Keratinocyte (primary cell): Measurements from ENCODE around the gene AMIGO1.

Experiments used
- CTCF ChIP-seq, 3 experiments: IDR thresholded peaks in 1 of 3; conservative IDR thresholded peaks in 1 of 3; optimal IDR thresholded peaks in 1 of 3; 2 replicates in 2 of 3; 3 replicates in 1 of 3; pipeline versions ENCODE3 to v1.5.1; 2011; ENCODE audit warnings: low read length in 3 of 3, mild to moderate bottlenecking in 3 of 3, moderate library complexity in 2 of 3, control low read depth in 1 of 3, inconsistent platforms in 1 of 3; ENCODE audit not compliant: insufficient read depth in 2 of 3; ENCODE audit errors: extremely low read depth in 1 of 3
- EZH2 ChIP-seq: IDR thresholded peaks from one replicate; pipeline ENCODE4 v1.6.1; 2012; ENCODE audit warnings: inconsistent platforms, mild to moderate bottlenecking, low read length, moderate library complexity

GRCh38 chr1:109557520-109557919 lies 48.0 kb upstream of the AMIGO1 start:
- TF ChIP-seq CTCF (optimal IDR thresholded peaks at IDR 0.05 in 1 of 3, IDR thresholded peaks at IDR 0.05 in 1 of 3, conservative IDR thresholded peaks at IDR 0.05 in 1 of 3; ENCODE audit: extremely low read depth in 1 of 3, insufficient read depth in 2 of 3, low read length in 3 of 3) (no peak), EZH2 (no peak)
